ENCODE results near the gene PTPRN2. TPM values are rescaled to one million over a fixed set of nuclear protein-coding genes. Genes with fewer than 3 reads are reported as not detected.

The PTPRN2 gene
- total and polyA plus RNA-seq, 7 donors = 3.2 to 7.1 (median 5.5) TPM

DNA sequence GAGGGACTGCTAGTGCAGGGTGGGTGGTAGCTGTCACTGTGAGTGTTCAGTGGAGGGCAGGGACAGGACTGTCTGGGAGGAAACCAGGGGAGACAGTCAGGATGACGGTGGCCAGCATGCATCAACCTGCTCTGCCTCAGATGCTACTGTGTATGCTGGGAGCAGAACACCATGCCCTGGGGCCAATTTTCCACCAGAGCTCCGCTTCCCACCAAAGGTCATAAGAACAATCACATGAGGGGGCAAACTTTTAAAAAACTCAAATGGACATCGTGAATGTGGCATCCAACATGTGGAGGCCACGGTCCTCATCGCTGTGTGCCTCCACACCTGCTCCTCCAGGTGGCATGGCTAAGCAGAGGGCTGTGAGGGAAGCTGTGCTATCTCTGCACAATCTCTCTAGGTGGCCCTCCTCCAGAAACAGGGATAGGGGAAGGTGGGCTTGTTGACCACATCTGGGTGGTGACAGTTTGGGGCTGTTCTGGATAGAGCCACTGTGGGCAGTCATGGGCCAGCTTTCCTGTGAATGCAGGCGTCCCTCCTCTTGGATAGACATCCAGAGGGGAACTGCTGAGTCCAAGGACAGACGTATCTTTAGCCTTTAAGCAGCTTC, 411.0 kb downstream of the PTPRN2 start:
- Histone ChIP-seq H3K9me3 (peaks cover 0 to 5% (median 0%) of the 10 kb centered on the region in 4 donors), H3K27me3 (no peaks in the 10 kb centered on the region), H3K36me3 (no peaks in the 10 kb centered on the region), H3K27ac (no peak overlapping the region), H3K4me3 (no peak overlapping the region), H3K4me1 (no peaks in the 10 kb centered on the region)
- WGBS, 2 donors = 83% methylated on average over 7 of the region's 7 CpGs
- intact Hi-C loops (cut with DNase I) = no loop called here
- TF ChIP-seq EP300 (IDR thresholded peaks at IDR 0.05) (no peak), POLR2AphosphoS5 (IDR thresholded peaks at IDR 0.05) (no peak), POLR2A (IDR thresholded peaks at IDR 0.05) (no peak)
- TF ChIP-seq, protein P1, sequence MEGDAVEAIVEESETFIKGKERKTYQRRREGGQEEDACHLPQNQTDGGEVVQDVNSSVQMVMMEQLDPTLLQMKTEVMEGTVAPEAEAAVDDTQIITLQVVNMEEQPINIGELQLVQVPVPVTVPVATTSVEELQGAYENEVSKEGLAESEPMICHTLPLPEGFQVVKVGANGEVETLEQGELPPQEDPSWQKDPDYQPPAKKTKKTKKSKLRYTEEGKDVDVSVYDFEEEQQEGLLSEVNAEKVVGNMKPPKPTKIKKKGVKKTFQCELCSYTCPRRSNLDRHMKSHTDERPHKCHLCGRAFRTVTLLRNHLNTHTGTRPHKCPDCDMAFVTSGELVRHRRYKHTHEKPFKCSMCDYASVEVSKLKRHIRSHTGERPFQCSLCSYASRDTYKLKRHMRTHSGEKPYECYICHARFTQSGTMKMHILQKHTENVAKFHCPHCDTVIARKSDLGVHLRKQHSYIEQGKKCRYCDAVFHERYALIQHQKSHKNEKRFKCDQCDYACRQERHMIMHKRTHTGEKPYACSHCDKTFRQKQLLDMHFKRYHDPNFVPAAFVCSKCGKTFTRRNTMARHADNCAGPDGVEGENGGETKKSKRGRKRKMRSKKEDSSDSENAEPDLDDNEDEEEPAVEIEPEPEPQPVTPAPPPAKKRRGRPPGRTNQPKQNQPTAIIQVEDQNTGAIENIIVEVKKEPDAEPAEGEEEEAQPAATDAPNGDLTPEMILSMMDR (IDR thresholded peaks at IDR 0.05) = no peak
- no peak for DNase-seq

DNA sequence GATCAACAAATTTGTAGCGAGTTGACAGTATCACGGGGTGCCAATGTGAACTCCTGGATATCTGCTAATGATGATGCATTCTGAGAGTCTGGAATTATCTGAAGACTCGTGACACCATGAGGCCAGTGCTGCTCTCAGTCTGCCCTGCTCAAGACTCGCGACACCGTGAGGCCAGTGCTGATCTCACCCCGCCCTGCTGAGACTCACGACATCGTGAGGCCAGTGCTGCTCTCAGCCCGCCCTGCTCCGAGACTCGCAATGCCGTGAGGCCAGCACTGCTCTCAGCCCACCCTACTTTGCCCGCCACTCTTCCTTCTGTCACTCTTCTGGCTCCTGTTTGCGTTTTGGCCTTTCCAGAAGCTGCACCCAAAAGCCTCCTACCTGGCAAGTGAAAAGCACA, 411.8 kb downstream of the PTPRN2 start:
- Histone ChIP-seq H3K9me3 (peaks cover 0 to 5% (median 0%) of the 10 kb centered on the region in 4 donors), H3K4me1 (no peaks in the 10 kb centered on the region), H3K4me3 (no peak overlapping the region), H3K27ac (no peak overlapping the region), H3K36me3 (no peaks in the 10 kb centered on the region), H3K27me3 (no peaks in the 10 kb centered on the region)
- no peak for DNase-seq
- no peak for TF ChIP-seq EP300 (IDR thresholded peaks at IDR 0.05)
- TF ChIP-seq, protein P1 (IDR thresholded peaks at IDR 0.05) = no peak
- TF ChIP-seq POLR2A (IDR thresholded peaks at IDR 0.05) = no peak
- TF ChIP-seq POLR2AphosphoS5 (IDR thresholded peaks at IDR 0.05) = no peak
- intact Hi-C loops (cut with DNase I) = no loop called here
- 90 to 94% methylated on average over 15 of the region's 15 CpGs for WGBS, 2 donors

DNA sequence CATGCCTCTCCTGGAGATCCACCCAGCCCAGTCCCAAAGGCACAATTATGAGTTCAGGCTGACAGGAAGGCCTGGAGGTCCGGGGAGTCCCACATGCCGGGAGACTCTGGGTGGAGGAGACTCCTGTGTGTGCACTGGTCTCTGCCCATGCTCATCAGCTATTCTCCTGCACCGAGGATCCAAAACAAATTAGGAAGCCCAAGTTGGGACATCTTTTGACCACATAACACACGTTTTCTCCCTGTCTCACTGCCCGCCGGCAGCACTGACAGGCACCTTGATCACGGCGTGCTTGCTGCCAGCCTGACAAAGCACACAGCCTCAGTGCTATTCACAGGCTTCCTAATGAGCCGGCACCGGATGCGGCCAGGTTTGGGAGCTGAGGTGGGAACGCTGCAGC, 412.7 kb downstream of the PTPRN2 start:
- intact Hi-C loops (cut with DNase I) = no loop called here
- Histone ChIP-seq H3K4me1 (no peaks in the 10 kb centered on the region), H3K9me3 (peaks cover 0 to 5% (median 0%) of the 10 kb centered on the region in 4 donors), H3K27ac (no peak overlapping the region), H3K36me3 (no peaks in the 10 kb centered on the region), H3K27me3 (no peaks in the 10 kb centered on the region), H3K4me3 (no peak overlapping the region)
- DNase-seq = no peak
- WGBS, 2 donors = 91 to 95% methylated on average over 12 of the region's 12 CpGs
- TF ChIP-seq POLR2AphosphoS5 (IDR thresholded peaks at IDR 0.05) (no peak), POLR2A (IDR thresholded peaks at IDR 0.05) (no peak), EP300 (IDR thresholded peaks at IDR 0.05) (no peak)
- TF ChIP-seq, protein P1 (IDR thresholded peaks at IDR 0.05) = no peak

DNA sequence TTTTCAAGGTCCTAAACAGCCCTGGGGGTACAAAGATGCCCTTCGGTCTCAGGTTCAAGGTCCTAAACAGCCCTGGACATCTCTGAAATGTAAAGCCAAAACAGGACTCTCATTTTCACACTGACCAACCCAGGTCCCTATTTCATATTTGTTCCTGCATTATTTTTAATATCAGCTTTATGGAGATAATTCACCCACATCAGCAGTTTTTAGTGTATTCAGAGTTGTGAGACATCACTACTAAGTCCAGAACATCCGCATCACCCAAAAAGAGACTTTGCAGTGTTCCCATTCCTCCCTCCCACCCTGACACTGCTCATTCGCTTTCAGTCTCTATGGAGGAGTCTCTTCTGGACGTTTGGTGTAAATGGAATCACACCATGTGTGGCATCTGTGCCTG, 420.2 kb downstream of the PTPRN2 start:
- H3K36me3 ChIP-seq = no peaks in the 10 kb centered on the region
- H3K4me3 ChIP-seq = no peak overlapping the region
- no peak for TF ChIP-seq POLR2A (IDR thresholded peaks at IDR 0.05)
- no peak for TF ChIP-seq EP300 (IDR thresholded peaks at IDR 0.05)
- no peak for TF ChIP-seq POLR2AphosphoS5 (IDR thresholded peaks at IDR 0.05)
- TF ChIP-seq, protein P1 (IDR thresholded peaks at IDR 0.05) = no peak
- intact Hi-C loops (cut with DNase I) = no loop called here
- 69 to 77% methylated on average over 4 of the region's 4 CpGs for WGBS, 2 donors
- no peak for DNase-seq
- no peaks in the 10 kb centered on the region for H3K27me3 ChIP-seq
- H3K27ac ChIP-seq = no peak overlapping the region
- no peaks in the 10 kb centered on the region for H3K9me3 ChIP-seq
- no peaks in the 10 kb centered on the region for H3K4me1 ChIP-seq

All from sigmoid colon (tissue), 7 donors.